ENCODE results near the gene FOXO3. TPM values are rescaled to one million over a fixed set of nuclear protein-coding genes. Genes with fewer than 3 reads are reported as not detected.

The FOXO3 gene
- total RNA-seq, 3 donors from 2014 or later (not counting 1 experiment from before 2014, with no cell fraction given), result 43.1 to 70.4 (median 51.3) TPM

DNA sequence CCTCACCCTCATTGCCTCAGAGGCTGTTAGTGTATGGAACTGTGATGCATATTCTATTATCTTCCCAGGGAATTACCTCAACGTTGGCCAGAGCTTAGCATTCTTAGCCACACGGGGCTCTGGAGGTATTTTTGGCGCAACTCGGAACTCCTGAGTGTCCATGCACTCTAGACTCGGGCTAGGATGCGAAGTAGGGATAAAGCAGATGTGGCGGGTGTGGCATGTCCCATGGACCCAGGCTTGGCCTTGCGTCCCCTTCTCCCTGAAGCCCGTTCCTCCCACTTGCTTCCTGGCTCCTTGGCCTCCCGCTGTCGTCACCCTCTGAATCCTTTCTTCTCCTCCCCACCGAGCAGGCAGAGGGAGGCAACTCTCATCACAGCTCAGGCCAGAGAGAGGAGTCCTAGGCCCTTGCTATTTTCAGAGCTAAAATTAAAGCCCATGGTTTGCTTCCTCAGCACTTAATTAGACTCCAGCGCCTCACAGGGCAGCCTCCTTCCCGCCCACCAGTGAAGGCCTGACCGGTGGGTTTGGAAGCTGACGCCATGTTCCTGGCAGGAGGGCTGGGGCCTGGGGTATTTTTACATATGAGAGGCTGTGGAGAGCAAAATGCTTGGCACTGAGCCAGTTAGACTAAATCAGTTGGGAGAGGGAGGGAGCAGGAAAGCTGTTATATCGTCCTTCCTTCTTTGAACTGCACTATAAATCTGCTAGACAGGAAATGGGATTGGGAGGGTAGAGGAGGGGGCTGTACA lies 138.7 kb downstream of the FOXO3 start:
- H3K36me3 Mint-ChIP-seq, result peaks cover 18% of the 10 kb centered on the region
- peaks cover 3 to 9% of the 10 kb centered on the region in 2 donors for H3K9me3 Mint-ChIP-seq
- intact Hi-C loops (cut with micrococcal nuclease), result no loop called here
- Histone ChIP-seq H3K27me3 (ENCODE audit: control insufficient read depth, insufficient read depth, low read length) (no peaks in the 10 kb centered on the region), H3K36me3 (ENCODE audit: control insufficient read depth, insufficient read depth, low read length) (no peaks in the 10 kb centered on the region), H3K4me3 (ENCODE audit: low read length) (no peak overlapping the region), H3K27ac (ENCODE audit: low read length) (no peak overlapping the region), H3K4me1 (ENCODE audit: control insufficient read depth, insufficient read depth, low read length) (no peaks in the 10 kb centered on the region), H3K9me3 (ENCODE audit: control insufficient read depth, insufficient read depth, low read length) (peaks cover 7% of the 10 kb centered on the region)
- DNase-seq (no peak), ATAC-seq (no peak)
- H3K4me1 Mint-ChIP-seq, result peaks cover 5 to 9% of the 10 kb centered on the region in 2 donors
- no peak overlapping the region for H3K27ac Mint-ChIP-seq
- 97% methylated on average over 17 of the region's 17 CpGs for WGBS (ENCODE audit: insufficient coverage)
- H3K27me3 Mint-ChIP-seq (ENCODE audit: low read depth in 2 of 2), result no peaks in the 10 kb centered on the region
- H3K4me3 Mint-ChIP-seq, result no peak overlapping the region
- TF ChIP-seq, protein P1, sequence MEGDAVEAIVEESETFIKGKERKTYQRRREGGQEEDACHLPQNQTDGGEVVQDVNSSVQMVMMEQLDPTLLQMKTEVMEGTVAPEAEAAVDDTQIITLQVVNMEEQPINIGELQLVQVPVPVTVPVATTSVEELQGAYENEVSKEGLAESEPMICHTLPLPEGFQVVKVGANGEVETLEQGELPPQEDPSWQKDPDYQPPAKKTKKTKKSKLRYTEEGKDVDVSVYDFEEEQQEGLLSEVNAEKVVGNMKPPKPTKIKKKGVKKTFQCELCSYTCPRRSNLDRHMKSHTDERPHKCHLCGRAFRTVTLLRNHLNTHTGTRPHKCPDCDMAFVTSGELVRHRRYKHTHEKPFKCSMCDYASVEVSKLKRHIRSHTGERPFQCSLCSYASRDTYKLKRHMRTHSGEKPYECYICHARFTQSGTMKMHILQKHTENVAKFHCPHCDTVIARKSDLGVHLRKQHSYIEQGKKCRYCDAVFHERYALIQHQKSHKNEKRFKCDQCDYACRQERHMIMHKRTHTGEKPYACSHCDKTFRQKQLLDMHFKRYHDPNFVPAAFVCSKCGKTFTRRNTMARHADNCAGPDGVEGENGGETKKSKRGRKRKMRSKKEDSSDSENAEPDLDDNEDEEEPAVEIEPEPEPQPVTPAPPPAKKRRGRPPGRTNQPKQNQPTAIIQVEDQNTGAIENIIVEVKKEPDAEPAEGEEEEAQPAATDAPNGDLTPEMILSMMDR (IDR thresholded peaks at IDR 0.05), result no peak

GRCh38 chr6:108702106-108702851 lies 141.6 kb downstream of the FOXO3 start:
- peaks cover 5 to 9% of the 10 kb centered on the region in 2 donors for H3K4me1 Mint-ChIP-seq
- no peak overlapping the region for H3K27ac ChIP-seq (ENCODE audit: low read length)
- TF ChIP-seq, protein P1 (IDR thresholded peaks at IDR 0.05), result no peak
- no peaks in the 10 kb centered on the region for H3K27me3 ChIP-seq (ENCODE audit: control insufficient read depth, insufficient read depth, low read length)
- H3K27ac Mint-ChIP-seq, result peak overlapping the region in 1 of 2 donors; percentile 35
- intact Hi-C loops (cut with micrococcal nuclease), result no loop called here
- H3K9me3 ChIP-seq (ENCODE audit: control insufficient read depth, insufficient read depth, low read length), result peaks cover 7% of the 10 kb centered on the region
- H3K9me3 Mint-ChIP-seq, result peaks cover 3 to 9% of the 10 kb centered on the region in 2 donors
- no CpG with 5 or more reads among the region's 1 CpG for WGBS (ENCODE audit: insufficient coverage)
- peaks cover 18% of the 10 kb centered on the region for H3K36me3 Mint-ChIP-seq
- DNase-seq, result no peak
- H3K4me1 ChIP-seq (ENCODE audit: control insufficient read depth, insufficient read depth, low read length), result no peaks in the 10 kb centered on the region
- H3K36me3 ChIP-seq (ENCODE audit: control insufficient read depth, insufficient read depth, low read length), result no peaks in the 10 kb centered on the region
- no peak overlapping the region for H3K4me3 ChIP-seq (ENCODE audit: low read length)
- H3K4me3 Mint-ChIP-seq, result peak overlapping the region; percentile 25
- no peaks in the 10 kb centered on the region for H3K27me3 Mint-ChIP-seq (ENCODE audit: low read depth in 2 of 2)
- ATAC-seq, result no peak

DNA sequence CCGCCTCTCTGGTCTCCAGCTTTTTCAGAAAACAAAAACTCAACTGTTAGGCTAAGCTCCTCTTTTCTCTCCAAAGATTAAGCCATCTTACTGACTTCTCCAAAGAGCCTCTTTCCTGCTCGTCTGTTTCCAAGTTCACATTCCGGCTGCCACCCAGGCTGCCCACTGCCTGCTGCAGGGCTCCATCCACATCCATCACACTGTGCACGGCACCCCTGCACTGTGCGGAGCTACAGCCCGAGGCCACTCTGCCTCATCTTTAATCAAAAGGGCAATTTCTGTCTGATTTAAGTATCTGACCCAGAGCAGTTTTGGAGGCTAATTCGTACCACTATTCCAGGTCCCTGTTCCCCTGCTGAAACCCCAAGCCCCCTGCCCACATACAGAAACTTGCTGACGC lies 145.9 kb downstream of the FOXO3 start:
- H3K4me1 Mint-ChIP-seq, result peaks cover 5 to 9% of the 10 kb centered on the region in 2 donors
- H3K4me1 ChIP-seq (ENCODE audit: control insufficient read depth, insufficient read depth, low read length), result no peaks in the 10 kb centered on the region
- ATAC-seq (no peak), DNase-seq (no peak)
- no peaks in the 10 kb centered on the region for H3K27me3 ChIP-seq (ENCODE audit: control insufficient read depth, insufficient read depth, low read length)
- H3K27ac Mint-ChIP-seq, result no peak overlapping the region
- TF ChIP-seq, protein P1 (IDR thresholded peaks at IDR 0.05), result no peak
- peaks cover 11% of the 10 kb centered on the region for H3K36me3 Mint-ChIP-seq
- intact Hi-C loops (cut with micrococcal nuclease), result no loop called here
- H3K9me3 Mint-ChIP-seq, result peaks cover under 1 to 9% of the 10 kb centered on the region in 2 donors
- no peak overlapping the region for H3K4me3 Mint-ChIP-seq
- 94% methylated on average over 8 of the region's 8 CpGs for WGBS (ENCODE audit: insufficient coverage)
- no peaks in the 10 kb centered on the region for H3K36me3 ChIP-seq (ENCODE audit: control insufficient read depth, insufficient read depth, low read length)
- no peak overlapping the region for H3K27ac ChIP-seq (ENCODE audit: low read length)
- H3K9me3 ChIP-seq (ENCODE audit: control insufficient read depth, insufficient read depth, low read length), result peaks cover 3% of the 10 kb centered on the region
- no peaks in the 10 kb centered on the region for H3K27me3 Mint-ChIP-seq (ENCODE audit: low read depth in 2 of 2)
- H3K4me3 ChIP-seq (ENCODE audit: low read length), result no peak overlapping the region
